Measurements from ENCODE around the gene SLC25A2.

SLC25A2 gene

GRCh38 chr5:141330299-141331080 is 26.6 kb upstream of the SLC25A2 start, which contains the start of gene PCDHGA1:
PCDHGA1 (plus strand) TSS chr5:141330514.
- H3K9me2 ChIP-seq (ENCODE audit: low read depth, low read length) = no peaks in the 10 kb centered on the region
- H3K4me2 ChIP-seq (ENCODE audit: low read length) = no peak within 1 kb of the TSS
- no peaks in the 10 kb centered on the region for H4K20me1 ChIP-seq (ENCODE audit: insufficient read depth, low read length)
- H3K4me3 ChIP-seq (ENCODE audit: low read depth, low read length, poor library complexity, severe bottlenecking) = no peak within 1 kb of the TSS
- no peaks in the 10 kb centered on the region for H3K79me2 ChIP-seq (ENCODE audit: insufficient read depth, low read length)
- no peaks in the 10 kb centered on the region for H3K27me3 ChIP-seq (ENCODE audit: insufficient read depth, low read length)
- no peak within 1 kb of the TSS for H2AFZ ChIP-seq (ENCODE audit: low read length)
- H3K4me1 ChIP-seq (ENCODE audit: insufficient read depth, low read length, severe bottlenecking) = peaks cover 15% of the 10 kb centered on the region
- H3K9ac ChIP-seq (ENCODE audit: low read length) = no peak within 1 kb of the TSS
- H3F3A ChIP-seq (ENCODE audit: insufficient read depth, low read length) = no peaks in the 10 kb centered on the region
- TF ChIP-seq CTCF (IDR thresholded peaks at IDR 0.05; ENCODE audit: low read length) (peak; percentile 47; the same call in 1 of the 2 replicates), EZH2 (IDR thresholded peaks at IDR 0.05; ENCODE audit: borderline replicate concordance, low read length) (no peak)
- H3K36me3 ChIP-seq (ENCODE audit: insufficient read depth, low read length) = no peaks in the 10 kb centered on the region
- H3K27ac ChIP-seq (ENCODE audit: low read depth, low read length, poor library complexity, severe bottlenecking) = no peak within 1 kb of the TSS
- peaks cover 14% of the 10 kb centered on the region for H3K9me3 ChIP-seq (ENCODE audit: low read length)

- H2AFZ ChIP-seq (ENCODE audit: low read length) = no peak overlapping the region
- peaks cover 6% of the 10 kb centered on the region for H3K9me3 ChIP-seq (ENCODE audit: low read length)
- no peaks in the 10 kb centered on the region for H3K79me2 ChIP-seq (ENCODE audit: insufficient read depth, low read length)
- H3K36me3 ChIP-seq (ENCODE audit: insufficient read depth, low read length) = no peaks in the 10 kb centered on the region
- H3K9me2 ChIP-seq (ENCODE audit: low read depth, low read length) = no peaks in the 10 kb centered on the region
- H3K4me1 ChIP-seq (ENCODE audit: insufficient read depth, low read length, severe bottlenecking) = peaks cover 9% of the 10 kb centered on the region
- H4K20me1 ChIP-seq (ENCODE audit: insufficient read depth, low read length) = no peaks in the 10 kb centered on the region
- no peak overlapping the region for H3K4me3 ChIP-seq (ENCODE audit: low read depth, low read length, poor library complexity, severe bottlenecking)
- TF ChIP-seq EZH2 (IDR thresholded peaks at IDR 0.05; ENCODE audit: borderline replicate concordance, low read length) = no peak
- no peak for TF ChIP-seq CTCF (IDR thresholded peaks at IDR 0.05; ENCODE audit: low read length)
- no peak overlapping the region for H3K4me2 ChIP-seq (ENCODE audit: low read length)
- no peaks in the 10 kb centered on the region for H3F3A ChIP-seq (ENCODE audit: insufficient read depth, low read length)
- no peak overlapping the region for H3K27ac ChIP-seq (ENCODE audit: low read depth, low read length, poor library complexity, severe bottlenecking)
- no peaks in the 10 kb centered on the region for H3K27me3 ChIP-seq (ENCODE audit: insufficient read depth, low read length)
- H3K9ac ChIP-seq (ENCODE audit: low read length) = no peak overlapping the region
These were observed 24.4 kb upstream of the SLC25A2 start for GRCh38 chr5:141328231-141328630.

DNA sequence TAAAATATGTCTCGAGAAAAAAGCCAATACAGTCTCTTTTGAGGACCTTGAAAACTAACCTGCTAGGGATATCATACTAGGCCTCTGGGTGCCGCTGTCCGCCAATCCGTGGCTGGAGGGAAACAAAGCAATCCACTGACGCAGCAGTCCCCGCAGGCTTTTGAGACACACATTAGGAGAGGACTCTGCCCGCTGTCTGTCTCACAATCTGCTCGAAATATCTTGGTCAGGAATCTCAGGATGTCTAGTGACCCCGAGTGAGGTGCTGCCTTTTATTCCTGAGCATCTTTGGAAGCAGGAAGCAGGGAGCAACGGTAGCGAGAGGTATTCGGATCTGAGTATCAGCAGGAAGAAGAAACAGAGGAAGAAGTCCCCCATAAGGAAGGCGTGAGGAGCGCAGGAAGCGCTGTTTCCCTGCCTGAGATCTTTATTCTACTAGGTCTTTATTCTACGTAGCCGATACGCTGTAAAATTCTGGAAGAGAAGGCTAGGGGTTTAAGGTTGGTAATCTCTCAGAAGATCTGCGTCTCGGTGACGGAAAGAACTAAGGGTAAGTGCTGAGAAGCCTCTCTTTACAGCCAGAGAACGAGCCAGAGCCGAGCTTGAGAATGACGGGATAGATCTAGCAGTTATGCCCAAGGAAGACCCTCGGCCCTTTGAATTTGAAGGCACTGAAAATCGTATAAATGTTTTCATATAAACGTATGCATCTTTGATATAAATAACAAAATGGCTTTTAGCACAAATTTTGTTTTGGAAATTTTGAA is 22.4 kb upstream of the SLC25A2 start:
- Histone ChIP-seq H3K4me1 (ENCODE audit: insufficient read depth, low read length, severe bottlenecking) (peaks cover 17% of the 10 kb centered on the region), H3K27ac (ENCODE audit: low read depth, low read length, poor library complexity, severe bottlenecking) (peak overlapping the region; percentile 38), H4K20me1 (ENCODE audit: insufficient read depth, low read length) (no peaks in the 10 kb centered on the region), H3K9ac (ENCODE audit: low read length) (peak overlapping the region; percentile 83), H3K4me3 (ENCODE audit: low read depth, low read length, poor library complexity, severe bottlenecking) (peak overlapping the region; percentile 68), H3K79me2 (ENCODE audit: insufficient read depth, low read length) (no peaks in the 10 kb centered on the region), H2AFZ (ENCODE audit: low read length) (peak overlapping the region; percentile 85), H3K36me3 (ENCODE audit: insufficient read depth, low read length) (no peaks in the 10 kb centered on the region), H3K27me3 (ENCODE audit: insufficient read depth, low read length) (no peaks in the 10 kb centered on the region), H3K4me2 (ENCODE audit: low read length) (peak overlapping the region; percentile 83), H3K9me3 (ENCODE audit: low read length) (no peaks in the 10 kb centered on the region; the same call in 1 of the 2 replicates), H3F3A (ENCODE audit: insufficient read depth, low read length) (no peaks in the 10 kb centered on the region), H3K9me2 (ENCODE audit: low read depth, low read length) (no peaks in the 10 kb centered on the region)
- no peak for TF ChIP-seq EZH2 (IDR thresholded peaks at IDR 0.05; ENCODE audit: borderline replicate concordance, low read length)
- peak; percentile 84 for TF ChIP-seq CTCF (IDR thresholded peaks at IDR 0.05; ENCODE audit: low read length)
